ENCODE measurements around the gene ZNF17.

DNA sequence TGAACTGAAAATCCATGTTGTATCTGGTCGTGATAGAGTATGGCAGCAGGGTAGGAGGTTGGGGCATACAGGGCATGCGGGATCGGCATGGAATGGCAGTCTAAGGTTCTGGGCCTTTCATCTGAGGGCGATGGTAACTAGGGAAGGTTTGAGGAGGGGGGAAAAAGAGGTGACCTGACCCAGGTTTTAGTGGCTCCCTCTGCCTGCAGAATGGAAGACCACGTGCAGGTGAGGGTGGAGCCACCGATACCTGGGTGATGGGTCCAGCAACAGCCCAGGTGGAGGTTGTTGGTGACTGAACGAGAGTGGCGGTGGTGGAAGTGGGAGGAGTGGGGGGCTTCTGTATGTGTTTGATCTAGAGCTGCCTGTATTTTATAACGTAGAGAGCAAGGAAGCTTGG lies 28.0 kb downstream of the ZNF17 start:
- TF ChIP-seq, protein P1, sequence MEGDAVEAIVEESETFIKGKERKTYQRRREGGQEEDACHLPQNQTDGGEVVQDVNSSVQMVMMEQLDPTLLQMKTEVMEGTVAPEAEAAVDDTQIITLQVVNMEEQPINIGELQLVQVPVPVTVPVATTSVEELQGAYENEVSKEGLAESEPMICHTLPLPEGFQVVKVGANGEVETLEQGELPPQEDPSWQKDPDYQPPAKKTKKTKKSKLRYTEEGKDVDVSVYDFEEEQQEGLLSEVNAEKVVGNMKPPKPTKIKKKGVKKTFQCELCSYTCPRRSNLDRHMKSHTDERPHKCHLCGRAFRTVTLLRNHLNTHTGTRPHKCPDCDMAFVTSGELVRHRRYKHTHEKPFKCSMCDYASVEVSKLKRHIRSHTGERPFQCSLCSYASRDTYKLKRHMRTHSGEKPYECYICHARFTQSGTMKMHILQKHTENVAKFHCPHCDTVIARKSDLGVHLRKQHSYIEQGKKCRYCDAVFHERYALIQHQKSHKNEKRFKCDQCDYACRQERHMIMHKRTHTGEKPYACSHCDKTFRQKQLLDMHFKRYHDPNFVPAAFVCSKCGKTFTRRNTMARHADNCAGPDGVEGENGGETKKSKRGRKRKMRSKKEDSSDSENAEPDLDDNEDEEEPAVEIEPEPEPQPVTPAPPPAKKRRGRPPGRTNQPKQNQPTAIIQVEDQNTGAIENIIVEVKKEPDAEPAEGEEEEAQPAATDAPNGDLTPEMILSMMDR (conservative IDR thresholded peaks at IDR 0.05): no peak
- no peak for TF ChIP-seq EZH2 (IDR thresholded peaks at IDR 0.05; ENCODE audit: low read depth)
